ENCODE results near the gene COL10A1.
"Not testable (repeated sequence)": the region's sequence is repeated elsewhere in the genome, so short reads cannot be mapped to it uniquely, and the experiment has no call there.

The COL10A1 gene

DNA sequence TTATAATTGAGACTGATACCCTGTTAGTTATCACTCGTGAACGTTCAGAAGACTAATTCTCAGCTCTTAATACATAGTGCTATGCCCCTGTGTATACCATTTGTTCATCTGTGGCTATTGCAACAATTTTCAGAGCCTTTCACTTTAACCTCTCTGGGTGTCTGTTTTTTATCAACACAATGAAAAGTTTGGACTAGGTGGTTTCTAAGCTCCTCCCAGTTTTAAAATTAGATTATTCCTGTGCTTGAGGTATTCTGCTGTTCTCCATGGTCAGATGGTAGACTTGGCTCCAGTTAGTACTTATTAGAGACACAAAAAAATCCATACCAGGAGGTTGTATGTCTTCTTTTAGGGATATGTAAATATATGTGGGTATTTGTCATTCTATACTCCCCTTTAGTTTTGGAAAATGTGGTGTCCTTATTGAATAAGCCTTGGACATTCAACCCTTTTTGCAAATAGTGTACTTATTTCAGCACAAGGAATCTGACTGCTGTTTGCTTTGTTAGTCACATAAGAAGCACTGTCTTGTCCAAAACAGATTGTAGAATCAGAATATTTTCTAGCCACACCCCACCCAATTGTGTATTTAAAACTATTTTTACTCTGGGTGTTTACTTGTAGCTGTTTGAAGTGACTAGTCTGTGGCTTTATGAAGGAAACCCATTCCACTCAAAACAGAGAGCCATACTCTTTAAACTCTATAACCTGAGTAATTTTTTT lies 2.0 kb upstream of the COL10A1 start:
- DNase-seq, result no peak

GRCh38 chr6:116120430-116120829 lies 5.5 kb downstream of the COL10A1 start:
- DNase-seq, result no peak

GRCh38 chr6:116118608-116119007 lies 7.3 kb downstream of the COL10A1 start:
- no peak for DNase-seq

DNA sequence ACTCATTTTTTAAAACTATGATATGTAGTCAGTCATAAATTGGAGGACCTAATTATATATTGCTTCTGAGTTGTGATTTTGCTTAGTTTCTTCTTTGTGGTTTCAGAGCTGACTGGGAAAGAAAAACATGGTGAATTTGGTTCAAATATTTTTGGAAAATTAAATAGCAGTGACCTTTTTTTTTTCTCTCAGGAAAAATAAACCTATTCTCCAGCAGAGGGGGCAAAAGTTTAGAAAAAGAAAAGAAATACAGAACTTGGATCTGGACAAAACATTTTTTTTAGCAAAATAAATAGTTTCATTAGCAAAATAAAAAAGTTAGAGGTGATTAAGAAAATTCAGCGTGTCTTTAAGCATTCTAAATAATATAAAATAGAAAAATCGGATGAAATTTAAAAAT lies 10.2 kb downstream of the COL10A1 start:
- no peak for DNase-seq

DNA sequence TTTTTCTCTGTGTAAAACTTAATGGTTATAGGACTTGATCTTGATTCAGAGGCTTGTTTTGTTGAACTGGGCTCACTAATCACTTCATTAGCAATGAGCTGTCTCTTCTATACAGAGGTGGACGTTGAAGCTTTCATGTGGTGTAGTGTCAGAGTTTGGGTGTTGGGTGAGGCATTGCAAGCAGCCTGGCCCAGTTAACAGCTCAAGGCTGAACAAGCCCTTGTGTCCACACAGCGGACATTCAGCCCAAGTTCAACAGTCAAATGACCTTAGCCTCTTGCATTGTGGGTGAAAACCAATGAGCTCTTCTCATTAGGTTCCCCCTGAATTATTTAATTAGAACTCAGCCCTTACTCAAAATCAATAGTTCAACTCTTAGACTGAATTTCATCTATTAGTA lies 12.5 kb downstream of the COL10A1 start:
- DNase-seq, result no peak

DNA sequence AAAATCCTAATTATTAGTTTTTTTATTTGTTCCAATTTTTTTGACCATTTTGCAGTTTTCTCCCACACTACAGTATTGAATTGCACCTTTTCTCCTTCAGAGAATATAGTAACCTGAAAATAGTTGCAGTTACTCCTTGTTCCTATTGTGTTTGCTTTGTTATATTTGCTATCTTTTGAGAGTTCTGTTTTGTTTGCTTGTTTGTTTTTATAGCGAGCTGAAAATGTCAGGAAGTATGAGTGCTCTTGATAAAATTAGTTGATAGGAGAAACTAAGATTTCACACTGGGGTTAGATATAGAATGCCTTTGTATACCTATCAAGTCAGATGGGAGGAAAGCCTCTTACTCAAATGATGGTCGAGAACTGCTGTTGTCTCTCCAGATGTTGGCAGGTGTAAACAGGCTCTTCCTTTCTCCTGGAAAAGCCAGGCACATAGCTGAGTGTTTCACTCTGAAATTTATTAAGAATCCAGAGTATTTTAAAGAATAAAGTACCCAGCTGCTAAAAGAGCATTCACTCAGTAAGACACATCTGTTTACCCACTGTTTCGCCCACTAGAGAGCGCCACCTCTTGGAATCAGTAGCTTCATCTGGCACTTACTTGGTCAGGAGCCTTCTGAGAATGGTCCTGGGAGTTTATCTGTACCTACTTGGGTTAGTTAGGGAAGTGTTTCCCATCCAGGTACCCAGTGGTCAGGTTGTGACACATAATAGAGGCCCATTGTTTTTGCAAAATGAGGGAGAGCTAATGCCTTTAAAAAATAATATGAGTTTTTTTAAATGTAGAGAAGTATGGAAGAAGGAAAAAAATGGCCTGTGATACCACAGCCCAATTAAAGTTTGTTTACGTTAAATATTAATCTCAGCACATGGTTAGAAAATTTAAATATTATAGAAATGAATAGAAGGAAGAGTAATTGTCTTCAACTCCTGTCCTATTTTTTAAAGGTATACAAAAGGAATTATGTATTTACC lies 14.1 kb downstream of the COL10A1 start:
- DNase-seq, result no peak

GRCh38 chr6:116108836-116109235 lies 17.1 kb downstream of the COL10A1 start:
- DNase-seq, result peak in 1 of 56 donors; percentile 11

DNA sequence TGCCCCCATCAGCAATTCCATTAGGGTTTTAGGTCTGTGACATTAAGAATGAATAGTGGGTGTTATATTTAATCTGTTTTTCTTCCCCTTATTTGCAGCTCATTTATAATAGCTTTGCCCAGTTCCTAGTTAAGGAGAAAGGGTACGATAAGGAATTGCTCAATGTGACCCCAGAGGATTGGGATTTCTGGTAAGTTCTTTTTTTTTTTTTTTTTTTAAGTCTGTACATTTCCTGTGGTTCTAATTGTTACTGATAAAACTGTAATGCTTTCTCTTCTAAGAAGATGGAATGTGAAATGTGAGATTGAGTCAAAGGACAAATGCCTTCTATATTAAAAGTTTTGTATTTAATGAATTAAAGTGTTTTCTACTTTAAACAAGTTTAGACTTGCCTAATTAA lies 19.8 kb downstream of the COL10A1 start:
- DNase-seq, result no peak

- DNase-seq, result no peak
These were observed 20.7 kb downstream of the COL10A1 start for GRCh38 chr6:116105247-116105646.

DNA sequence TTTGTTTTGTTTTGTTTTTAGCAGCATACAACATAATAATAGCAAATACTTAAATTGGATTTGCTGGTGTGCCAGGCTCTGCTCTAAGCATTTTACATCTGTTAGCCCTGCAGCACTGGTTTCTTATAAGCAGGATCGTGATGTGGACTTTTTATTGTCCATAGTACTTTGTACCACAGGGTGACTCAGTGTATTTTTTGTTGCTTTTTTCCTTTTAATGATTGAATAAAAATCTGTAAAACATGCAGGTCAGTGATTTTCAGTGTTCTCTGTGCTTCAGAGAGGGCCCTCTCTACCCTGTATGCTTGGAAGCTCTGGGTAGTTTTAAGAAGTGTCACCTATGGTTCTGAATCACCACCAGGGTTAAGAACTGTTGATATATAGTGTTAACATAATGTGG lies 21.3 kb downstream of the COL10A1 start:
- DNase-seq, result no peak

DNA sequence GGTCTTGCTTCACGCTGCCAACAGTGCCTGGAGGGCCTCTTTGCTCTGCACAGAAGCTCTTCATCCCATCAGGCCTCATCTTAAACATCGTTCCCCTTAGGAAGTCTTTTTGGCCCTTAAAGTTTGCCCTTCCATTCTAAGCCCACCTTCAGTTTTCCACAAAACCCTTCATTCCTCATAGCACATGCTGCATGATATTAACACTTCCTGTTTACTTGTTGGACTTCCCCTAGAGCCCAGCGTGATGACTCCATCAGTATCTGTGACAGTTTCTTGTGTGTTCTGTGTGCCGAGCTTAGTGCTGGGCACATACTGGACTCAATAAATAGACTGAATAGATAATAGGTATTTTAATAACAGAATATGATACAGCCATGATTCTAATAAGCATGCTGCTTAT lies 23.1 kb downstream of the COL10A1 start:
- no peak for DNase-seq

DNA sequence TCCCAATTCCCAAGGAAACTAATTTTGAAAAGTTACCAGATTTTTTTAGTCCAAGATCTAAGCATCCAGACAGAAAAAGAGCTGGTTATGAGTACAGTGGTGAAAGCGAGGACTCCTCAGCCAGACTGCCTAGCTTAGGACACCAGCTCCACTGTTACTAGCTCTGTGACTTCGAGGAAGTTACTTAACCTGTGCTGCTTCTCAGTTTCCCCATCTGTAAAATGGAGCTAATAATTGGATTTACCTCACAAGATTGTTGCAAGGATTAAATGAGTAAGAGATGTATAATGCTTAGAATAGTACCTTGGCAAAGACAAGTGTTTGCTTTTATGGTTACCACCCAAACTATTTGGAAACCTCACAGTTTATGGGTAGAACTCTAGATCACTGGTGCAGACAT lies 24.1 kb downstream of the COL10A1 start:
- no peak for DNase-seq

DNA sequence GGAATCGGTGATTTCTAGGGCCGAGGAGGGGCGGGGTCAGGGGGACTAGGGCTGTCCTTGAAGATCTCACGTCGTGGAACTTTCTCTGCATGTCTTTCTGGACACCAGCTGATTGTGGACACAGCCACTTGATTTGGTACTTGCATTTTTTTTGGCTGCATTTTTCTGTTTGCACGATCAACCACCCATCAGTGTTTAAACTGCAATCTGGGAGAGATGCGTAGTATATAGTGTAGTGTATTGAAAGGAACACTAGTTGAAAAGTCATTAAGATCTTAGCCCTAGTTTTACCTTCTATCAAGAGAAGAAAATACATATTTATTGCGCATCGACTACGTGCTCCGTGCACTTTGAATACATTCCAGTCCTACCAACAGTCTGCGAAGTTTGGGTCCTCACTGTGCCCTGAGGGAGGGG lies 24.6 kb downstream of the COL10A1 start:
- DNase-seq, result peak in 1 of 56 donors; percentile 51

DNA sequence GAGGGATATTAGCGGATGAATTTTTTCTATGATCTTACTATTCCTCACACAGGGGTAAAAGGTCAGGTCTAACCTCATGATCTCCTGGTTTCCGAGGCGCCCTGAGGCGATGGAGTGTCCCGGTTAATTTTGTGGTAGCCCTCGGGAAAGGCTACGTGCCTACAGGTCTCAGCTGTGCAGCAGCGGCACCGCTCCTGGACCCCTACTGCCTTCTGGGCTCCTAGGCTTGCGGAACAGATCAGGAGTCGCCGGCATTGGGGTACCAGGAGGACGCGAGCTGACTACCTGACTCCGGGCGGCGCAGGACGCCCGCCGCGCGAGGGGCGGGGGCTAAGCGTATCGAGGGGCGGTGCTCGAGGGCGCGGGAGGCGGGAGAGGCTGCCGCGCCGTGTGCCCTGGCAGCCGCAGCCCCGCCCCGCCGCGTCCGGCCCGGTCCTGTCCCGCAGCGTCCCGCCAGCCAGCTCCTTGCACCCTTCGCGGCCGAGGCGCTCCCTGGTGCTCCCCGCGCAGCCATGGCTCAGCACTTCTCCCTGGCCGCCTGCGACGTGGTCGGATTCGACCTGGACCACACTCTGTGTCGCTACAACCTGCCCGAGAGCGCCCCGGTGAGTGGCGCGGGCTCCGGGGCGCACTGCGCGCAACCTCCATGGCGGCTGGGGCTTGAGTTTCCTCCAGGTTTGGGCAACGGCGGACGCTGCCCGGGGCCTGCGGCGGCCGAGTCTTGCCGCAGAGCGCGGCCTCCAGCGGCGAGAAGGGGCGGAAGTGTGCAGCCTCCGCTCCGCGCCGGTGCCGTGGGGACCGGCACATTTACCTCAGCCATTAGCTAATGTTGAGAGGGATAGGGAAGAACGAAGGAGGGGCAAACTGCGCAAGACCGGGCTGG lies 25.3 kb downstream of the COL10A1 start, which contains the start of gene NT5DC1:
Gene NT5DC1, plus strand, starts transcription at position 435 of the 883 bp plus-strand sequence. Its CDS starts 78 bp downstream, at position 513.
- peak in 55 of 56 donors; percentile 30 to 90 (median 75) for DNase-seq

DNA sequence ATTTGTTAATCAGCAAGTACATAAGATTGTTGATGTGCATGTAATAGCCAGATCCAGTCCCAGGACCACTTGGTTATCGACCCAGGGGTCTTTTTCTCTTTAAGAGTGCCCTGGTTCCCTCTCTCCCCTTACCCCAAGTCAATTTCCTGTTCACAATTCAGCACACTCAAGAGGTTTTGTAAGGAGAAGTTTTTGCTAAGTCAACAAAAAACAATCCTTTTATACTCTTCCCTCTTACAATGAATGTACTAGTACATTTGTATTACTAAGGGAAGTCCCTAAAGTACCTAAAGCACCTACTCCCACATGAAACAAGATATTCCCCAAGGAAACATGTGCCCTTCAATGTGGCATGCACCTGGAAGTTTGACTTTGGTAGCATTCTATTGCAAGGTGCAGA lies 26.9 kb downstream of the COL10A1 start:
- DNase-seq, result no peak

DNA sequence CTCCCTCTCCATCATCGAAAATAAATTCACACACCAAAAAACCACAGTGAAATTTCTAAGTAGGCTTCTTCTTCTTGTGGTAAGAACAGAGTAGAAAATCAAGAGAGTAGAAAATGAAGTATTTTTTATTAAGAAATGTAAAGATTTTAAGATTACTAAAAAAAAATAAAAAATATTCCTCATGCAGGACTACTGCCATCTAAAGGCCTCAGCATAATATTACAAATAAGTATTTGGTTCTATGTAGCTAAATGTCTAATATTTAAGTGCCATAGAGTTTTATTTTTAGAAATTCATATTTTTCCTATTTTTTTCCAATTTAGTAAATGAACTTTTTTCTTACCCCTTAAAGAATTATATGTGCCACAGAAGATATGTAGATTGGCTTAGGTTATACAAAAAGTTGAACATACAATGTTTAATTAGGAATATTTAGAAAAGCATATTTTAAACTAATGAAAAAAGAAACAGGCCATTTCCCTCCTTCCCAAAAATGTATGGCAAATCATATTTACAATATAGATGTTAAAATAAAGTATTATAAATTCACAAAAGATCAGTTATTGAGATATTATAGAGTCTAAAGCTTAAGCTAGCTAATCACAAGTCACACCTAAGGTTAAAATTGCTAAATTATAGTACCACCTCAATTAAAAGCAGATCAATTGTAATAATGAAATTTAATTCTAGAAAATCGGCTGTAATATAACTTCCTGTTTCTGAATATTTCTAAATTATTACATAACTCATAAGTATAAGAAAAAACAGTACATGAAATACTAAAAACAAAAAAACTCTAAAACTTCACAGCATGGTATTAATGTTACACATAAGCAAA lies 28.7 kb downstream of the COL10A1 start:
- no peak for DNase-seq

DNA sequence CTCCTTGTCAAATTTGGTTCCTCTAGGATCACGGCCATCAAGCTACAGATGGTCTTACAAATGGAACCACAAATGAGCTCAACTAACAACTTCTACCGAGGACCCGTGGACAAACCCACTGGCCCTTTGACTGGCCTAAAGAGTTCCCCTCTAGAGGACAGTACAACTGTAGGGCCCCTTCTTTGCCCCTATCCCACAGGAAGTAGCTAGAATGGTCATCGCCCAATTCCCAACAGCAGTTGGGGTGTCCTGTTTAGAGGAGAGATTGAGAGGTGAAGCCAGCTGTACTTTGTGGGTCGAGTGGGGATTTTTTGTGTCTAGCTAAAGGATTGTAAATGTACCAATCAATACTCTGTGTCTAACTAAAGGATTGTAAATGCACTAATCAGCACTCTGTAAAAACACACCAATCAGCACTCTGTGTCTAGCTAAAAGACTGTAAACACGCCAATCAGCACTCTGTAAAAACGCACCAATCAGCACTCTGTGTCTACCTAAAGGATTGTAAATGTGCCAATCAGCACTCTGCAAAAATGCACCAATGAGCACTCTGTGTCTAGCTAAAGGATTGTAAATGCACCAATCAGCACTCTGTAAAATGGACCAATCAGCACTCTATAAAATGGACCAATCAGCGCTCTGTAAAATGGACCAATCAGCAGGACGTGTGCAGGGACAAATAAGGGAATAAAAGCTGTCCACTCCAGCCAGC lies 29.7 kb downstream of the COL10A1 start:
- not testable (repeated sequence) for DNase-seq

- no peak for DNase-seq
These were observed 31.9 kb downstream of the COL10A1 start for GRCh38 chr6:116094041-116094440.

DNA sequence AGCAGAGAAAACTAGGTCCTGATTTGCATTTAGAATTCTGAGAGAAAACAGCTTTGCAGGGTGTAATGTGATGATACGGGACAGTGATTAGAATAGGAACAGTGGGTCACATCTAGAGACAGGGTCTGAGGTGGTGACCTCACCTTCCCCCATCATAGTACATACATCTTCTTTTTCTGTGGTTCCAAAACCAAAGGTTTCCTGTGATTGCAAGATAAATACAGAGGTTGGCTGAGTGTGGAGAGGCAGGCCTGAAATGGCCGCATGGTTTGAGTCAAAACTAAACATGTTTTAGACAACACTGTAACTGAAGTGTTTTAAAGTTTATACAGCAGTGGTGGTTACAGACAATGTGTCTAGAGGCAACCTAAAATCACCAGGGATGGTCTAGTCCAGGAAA lies 35.7 kb downstream of the COL10A1 start:
- no peak for DNase-seq

DNA sequence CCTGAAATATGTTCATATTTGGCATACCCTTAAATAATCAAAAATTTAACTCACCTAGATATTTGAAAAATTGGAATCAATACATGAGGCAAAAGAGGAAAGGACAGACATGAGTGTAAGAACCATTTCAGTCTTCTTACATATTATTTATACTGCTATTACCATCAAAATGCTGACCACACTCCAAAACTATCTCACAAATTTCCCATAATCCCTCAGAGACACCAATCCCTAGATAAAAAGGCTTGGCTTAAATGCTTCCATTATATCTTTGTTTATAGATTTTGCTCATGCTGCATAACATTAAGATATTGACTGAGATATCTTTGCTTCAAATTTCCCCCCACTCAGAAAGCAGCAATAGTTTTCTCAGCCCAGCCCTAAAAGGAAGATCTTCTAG lies 37.0 kb downstream of the COL10A1 start:
- DNase-seq, result no peak

Data from amygdala (tissue), 56 donors.